NK-92 (cell line): Measurements from ENCODE around the gene CLDN10.
"Not testable (repeated sequence)": the region's sequence is repeated elsewhere in the genome, so short reads cannot be mapped to it uniquely, and the experiment has no call there.

ENCODE experiments used
- DNase-seq: peaks from one replicate; lab custom pipeline; 2025; ENCODE audit not compliant: unreplicated experiment; lab: John Stamatoyannopoulos, UW

Gene CLDN10

DNA sequence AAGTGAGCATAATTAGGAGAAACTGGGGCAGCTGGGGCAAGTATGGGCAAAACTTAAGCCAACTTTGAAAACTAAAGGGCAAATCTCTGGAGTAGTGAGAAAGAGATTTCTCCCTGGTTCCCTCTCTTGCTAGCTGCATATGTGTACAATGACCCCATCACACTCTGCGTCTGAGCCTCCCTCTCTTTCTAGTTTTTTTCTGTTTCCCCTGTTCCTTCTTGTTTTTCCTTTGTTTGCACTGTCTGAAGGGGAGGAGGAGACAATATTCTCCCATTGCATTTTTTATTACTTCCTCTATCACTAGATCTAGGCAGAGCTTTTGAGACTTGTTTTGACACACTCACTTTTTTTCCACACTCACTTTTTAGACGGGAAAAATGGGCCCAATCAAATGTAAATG is 11.2 kb upstream of the CLDN10 start:
- no peak for DNase-seq

DNA sequence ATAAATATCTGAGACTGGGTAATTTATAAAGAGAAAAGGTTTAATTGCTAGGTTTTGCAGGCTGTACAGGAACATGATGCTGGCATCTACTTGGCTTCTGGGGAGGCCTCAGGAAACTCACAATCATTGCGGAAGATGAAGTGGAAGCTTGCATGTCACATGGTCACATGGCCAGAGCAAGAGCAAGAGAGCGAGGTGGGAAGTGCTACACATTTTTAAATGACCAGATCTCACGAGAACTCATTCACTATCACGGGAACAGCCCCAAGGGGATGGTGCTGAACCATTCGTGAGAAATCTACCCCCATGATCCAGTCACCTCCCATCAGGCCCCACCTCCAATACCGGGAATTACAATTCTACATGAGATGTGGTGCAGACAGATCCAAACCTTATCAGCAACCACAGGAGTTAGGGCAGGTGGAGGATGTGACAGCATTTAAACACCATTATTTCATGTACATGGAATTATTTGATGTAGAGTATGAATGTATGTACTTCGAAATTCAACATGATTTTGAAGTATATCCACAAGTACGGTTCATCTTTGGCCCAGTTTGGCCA is 10.5 kb upstream of the CLDN10 start:
- DNase-seq, result no peak

DNA sequence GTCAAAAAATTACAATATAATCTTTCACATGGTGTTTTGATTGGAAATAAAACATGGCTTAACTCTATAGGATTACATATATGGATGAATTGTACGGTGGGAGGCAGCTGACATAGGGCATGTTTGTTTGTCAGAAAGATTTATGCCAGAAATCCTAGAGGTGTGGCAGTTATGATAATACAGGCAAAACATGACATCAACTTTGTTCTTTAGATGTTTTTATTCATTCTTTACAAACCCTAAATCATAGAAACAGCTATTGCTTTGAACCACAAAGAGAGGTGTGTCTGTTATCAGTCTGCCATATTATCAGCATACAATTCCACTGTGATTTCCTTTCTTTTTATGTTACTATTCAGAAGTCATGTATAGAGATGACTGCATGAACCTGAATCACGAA is 8.2 kb upstream of the CLDN10 start:
- no peak for DNase-seq

DNA sequence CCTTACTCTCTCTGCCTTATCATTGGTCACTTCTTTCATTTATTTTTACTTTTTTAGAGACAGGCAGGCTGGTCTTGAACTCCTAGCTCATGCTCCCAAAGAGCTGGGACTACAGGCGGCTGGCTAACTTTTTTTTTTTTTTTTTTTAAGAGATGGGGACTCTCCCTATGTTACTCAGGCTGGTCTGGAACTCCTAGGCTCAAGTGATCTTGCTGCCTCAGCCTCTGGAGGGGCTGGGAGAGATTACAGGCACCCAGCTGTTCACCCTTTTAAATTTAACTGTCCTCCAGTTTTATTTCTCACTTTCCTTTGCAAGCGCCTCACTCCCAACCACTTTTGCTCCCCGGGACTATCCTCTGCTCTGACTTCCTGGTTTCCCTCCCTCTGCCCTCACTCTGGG is 5.6 kb upstream of the CLDN10 start:
- DNase-seq, result no peak

DNA sequence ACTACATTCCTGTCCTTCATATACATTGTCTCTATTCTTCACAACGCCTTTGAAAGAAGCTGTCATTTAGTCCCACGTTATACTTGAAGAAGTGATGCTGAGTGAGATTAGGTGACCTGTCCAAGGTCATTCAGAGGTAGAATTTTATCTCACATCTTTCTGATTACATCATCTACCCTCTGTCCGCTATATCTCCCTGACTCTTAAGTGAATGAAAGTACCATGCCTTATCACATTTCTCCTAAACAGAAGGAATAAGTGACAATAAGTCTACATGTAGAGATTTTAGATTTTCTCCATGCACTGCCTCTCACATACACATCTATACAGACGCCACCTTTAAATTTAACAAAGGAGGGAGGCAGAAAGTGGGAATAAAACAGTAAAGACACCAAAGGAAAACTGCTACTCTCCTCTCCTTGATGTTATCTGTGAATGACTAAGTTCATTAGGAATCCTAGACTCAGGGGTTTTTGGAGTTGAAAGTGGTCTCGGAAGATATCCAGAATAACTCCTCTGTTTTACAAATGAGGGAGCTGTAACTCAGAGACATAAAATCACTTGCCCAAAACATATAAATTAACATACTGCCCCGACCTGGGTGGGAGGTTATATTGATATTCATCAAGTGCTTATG is 4.9 kb upstream of the CLDN10 start:
- DNase-seq, result no peak

DNA sequence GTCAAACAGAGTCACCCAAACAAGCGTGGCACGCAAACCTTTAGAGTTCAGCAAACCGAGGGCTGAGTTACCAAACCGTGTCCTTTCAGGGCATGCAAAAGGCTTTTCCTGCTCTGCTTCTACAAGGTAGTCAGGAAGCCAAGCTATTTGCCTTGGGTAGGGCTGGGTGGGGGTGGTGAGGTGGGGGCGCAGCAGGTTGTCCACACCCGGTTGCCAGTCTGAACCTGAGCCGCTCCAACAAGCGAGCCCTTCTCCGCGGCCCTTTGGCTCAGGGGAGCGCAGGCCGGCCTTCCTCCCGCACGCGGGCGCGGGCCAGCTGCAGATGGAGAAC is 347 bp upstream of the CLDN10 start:
- no peak for DNase-seq

DNA sequence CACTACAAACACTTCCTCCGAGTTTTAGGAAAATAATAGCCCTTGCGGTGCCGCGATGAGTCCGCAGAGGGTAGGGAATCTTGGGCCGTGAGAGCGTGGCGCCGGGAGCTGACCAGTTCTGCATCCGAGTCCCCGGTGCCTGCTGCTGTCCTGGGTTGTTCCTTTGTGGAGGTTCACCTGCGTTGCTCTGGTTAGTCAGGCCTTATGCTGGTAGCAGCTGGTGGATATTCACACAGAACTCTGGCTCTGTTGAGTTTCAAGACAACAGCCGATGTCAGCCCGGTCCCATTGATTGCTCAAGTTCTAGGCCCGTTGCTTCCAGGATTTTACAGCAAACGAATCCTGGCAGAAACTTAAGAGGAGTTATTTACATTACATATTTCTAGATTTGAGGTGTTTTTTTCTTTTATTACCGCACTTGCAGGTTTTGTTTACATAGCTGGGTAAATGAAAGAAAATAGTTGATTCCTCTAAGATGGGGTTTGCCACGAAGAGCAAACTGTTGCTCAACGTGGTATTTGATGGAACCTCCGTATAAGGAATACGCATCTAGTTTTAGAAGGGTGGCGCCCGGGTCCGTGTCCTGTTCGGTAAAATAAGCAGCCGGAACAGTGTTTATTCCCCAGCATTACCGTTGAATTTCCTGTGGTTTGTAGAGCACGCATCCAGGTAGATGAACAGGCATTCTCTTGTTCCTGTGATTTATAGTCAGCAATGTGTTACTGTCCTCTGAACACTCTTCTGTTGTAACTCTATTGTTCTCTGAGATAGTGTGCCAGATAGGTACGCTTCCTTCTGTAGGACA is 1.3 kb downstream of the CLDN10 start:
- DNase-seq, result no peak

DNA sequence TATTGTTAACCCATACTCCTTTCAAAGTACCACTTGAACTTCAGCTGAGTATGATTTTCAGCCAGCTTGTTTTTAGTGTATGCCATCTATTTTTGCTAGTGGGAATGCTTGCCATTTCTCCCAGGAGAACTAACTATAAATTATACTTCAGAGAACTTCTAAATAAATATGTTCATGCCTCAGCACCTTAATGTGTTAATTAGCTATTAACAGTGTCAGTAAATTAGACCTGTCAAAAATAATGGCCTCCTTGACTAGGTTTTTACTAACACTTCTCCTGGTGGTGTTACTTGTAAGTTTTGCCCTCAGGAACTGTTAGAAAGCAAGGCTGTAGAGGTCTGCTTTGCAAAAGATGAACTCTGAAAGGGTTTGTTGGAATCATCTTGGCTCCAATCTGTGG is 4.5 kb downstream of the CLDN10 start:
- DNase-seq, result no peak

DNA sequence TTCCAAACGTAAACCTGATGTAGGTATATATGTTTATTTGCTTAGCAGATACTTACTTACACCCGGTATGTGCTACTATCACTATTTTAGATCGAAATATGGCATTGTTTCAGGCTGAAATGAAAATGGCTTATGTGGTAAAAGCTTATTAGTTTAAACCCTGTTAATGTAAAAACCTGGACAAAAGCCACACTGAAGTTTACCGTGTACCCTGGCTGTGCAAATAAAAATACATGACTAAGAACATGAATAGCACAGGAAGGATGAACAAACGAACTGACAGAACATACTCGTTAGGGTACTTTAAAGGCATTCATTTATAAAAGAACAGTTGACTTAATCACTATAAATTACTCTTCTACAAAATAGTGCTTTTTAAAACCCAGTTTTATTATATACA is 6.6 kb downstream of the CLDN10 start:
- DNase-seq, result no peak

DNA sequence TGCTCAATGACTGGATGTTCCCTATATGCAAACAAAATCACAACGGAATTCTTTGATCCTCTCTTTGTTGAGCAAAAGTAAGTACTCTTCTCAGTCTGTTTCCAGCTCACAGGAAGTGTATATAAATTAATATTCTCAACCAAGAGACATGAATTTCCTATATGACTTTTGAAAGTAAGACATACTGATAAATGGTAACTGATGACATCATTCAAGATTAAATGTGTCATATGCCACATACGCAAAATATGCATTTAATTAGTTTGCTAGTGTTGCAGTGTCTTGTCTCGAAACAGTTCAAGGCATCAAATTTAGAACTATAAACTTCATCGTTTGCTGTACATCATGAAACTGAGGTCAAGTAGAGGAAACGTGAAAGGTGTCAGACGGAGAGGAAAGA is 7.9 kb downstream of the CLDN10 start:
- DNase-seq, result no peak

DNA sequence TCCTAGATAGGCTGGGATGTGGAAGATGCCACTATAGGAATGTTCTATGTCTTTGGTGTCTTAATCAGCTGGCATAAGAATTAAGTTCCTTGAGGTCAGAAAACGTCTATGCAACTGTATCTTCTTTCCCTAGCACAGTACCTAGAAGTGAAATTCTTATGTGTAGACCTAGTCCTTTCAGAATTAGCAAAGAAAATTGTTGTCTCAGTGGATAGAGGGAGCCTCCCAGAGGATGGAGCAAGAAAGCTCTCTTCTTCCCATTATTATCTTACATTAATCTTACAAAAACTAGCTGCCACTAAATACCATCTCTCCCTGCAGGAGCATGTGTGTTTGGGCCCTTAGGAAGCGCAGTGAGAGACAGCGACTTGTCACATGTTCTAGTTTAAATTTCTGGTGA is 11.6 kb downstream of the CLDN10 start:
- DNase-seq, result no peak

DNA sequence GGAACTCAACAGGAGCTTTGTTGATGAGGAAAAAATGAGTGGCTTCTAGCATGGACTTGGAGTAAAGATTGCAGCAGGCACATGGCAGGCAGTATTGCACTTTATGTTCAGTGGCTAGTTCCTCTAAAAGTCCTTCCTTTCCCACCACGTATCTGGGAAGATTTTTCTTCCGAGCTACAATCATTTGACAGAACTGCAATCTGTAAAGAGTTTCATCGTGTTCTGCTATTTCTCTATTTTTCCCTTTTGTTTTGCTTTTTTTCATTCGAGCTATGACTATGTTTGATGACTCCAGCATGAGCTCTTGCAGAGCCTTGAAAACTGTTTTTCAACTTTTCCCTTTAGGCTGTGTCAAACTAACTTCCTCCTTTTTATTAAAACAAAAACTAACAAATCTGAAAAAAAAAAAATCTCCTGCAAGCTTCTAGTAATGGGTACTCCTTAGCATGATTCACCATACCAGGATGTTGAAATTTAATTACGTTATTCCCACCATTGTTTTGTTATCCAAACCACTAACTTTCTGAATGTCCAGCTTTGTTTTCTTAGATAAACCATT is 12.3 kb downstream of the CLDN10 start:
- DNase-seq, result no peak

DNA sequence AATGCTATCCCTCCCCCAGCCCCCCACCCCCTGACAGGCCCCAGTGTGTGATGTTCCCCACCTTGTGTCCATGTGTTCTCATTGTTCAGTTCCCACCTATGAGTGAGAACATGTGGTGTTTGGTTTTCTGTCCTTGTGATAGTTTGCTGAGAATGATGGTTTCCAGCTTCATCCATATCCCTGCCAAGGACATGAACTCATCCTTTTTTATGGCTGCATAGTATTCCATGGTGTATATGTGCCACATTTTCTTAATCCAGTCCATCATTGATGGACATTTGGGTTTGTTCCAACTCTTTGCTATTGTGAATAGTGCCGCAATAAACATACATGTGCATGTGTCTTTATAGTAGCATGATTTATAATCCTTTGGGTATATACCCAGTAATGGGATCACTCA is 13.2 kb downstream of the CLDN10 start:
- not testable (repeated sequence) for DNase-seq

DNA sequence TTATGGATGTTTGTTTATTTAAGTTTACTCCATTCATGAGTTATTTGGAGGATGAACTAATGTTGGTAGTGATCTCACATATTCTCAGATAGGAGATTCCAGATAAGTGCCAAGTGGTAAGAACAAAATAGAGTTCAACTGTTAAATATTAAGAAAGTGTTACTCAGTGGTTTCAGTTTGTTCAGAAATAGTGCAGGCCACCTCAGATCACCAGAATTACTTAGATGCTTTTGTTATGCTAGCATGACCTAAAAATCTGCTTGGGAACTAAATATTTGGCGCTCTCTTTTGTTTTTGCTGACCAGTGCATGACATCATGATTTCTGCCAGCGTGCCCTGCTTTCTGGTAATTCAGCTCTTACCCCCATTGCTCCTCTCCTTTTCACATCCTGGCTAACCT is 15.6 kb downstream of the CLDN10 start:
- no peak for DNase-seq

DNA sequence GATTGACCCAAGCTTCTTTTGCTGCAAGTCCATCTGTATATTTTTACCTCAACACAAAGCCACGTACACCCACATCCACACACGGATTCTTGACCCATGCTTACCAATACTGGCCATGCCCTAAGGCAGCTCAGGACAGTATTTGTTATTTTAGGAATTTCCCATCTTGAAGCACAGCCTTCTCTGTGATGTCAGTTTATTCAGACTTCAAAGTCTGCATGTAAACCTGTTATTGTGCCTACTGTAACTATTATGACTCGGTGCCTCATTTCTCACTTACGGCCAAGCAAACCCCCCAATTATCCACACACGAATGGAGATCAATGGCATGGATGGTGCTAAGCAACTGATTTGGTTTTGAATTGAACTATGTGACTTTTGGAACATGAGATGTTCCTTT is 17.5 kb downstream of the CLDN10 start:
- DNase-seq, result no peak

DNA sequence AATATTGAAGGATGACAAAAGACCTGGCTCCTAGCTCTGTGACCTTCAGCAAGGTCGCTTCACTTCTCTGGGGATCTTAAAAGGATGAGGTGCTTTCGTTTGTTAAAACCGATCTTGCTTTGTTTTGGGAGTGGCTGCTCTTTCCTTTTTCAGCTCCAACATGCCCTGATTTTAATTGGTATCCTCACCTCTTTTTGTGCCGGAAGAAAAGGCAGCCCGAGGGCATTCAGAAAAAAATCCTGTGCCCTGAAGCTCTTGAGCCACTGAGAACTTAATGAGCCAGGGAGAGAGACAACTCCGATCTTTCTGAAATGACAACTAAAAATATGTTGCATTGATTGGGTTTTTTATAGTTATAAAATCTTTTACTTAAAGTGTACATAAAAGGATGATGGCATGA is 19.4 kb downstream of the CLDN10 start:
- DNase-seq, result no peak

DNA sequence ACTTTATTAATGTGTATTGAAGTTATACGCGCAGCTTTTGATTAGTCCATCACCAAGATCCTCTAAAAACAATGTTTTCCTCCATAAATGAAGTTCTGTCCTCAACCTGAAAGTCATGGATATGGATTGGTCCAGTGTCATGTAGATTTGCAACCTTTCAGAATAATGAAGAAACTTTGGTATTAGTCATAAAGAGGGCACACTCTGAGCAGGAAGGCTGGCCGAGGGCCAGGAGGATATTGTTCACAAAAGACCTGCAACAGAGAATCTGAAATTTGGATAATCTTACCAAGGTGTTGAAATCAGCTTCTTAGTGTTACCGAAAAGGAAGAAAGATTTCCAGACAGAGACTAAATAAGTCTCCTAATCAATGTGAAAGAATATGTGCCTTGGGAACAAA is 20.7 kb downstream of the CLDN10 start:
- no peak for DNase-seq

DNA sequence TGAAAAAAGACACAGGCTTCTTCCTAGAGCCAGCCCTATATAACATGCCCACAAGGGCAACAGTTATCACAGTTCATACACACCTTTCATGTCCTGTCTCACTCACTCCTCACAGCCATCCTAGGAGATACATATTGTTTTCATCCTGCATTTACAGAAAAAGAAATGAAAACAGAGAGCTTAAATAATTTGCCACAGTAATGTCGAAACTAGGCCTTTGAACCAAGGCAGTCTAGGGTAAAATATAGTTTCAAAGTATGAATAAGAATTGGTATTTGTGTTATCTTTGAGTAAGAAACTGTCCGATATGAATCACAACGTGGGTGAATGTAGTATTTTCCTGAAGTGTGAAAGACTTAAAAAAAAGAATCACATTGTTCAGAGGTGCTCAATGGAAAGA is 26.8 kb downstream of the CLDN10 start:
- DNase-seq, result no peak

DNA sequence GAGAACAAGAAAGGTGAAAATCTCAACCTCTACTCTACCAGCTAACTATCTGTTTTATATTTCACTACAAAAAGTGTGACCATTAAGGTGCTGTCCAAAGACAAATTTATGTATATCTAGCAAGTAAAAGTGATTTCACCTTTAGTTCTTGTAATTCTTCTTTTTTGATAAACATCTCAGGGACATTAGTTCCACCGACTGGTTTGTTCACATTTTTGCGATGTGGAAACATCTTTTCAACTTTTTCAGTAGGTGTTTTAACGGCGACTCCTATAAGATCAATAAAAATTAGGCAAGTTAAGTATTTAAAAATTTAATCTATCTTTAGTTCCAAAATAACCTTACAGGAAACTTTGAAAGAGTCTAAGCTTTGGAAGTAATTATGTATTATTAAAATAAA is 33.3 kb downstream of the CLDN10 start:
- DNase-seq, result no peak

DNA sequence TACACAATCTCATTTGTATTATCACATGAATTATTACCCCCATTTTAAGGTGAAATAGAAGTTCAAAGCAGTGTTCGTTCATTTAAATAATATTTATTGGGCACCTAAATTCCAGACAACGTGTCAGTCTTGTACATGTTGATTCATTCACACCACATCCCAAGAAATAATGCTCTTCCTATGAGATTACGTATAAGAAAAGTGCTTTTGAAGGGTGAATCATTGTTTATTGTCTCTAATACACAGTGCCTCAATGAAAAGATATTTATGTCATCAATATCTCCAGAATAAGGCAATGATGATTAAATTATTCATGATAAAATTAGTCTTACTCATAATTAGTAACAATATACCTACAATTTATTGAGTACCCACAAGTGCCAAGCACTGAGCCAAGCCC is 35.6 kb downstream of the CLDN10 start:
- no peak for DNase-seq

DNA sequence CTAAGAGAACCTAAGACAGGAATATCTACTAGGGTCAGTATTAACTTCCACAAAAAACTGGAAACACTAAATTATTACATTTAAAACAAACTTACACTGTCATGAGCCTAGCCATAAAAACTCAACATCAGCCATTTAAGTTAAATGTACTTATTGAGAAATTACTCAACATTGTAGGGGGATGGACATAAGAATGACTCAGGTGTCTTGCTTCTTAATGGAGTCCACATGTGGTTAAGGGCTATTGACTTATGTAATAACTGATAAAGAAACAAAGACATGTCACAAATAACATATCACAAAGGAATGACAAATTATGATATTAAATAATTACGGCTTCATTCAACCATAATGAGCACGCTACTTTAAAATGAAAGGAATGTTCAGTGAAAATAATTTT is 36.2 kb downstream of the CLDN10 start:
- no peak for DNase-seq

DNA sequence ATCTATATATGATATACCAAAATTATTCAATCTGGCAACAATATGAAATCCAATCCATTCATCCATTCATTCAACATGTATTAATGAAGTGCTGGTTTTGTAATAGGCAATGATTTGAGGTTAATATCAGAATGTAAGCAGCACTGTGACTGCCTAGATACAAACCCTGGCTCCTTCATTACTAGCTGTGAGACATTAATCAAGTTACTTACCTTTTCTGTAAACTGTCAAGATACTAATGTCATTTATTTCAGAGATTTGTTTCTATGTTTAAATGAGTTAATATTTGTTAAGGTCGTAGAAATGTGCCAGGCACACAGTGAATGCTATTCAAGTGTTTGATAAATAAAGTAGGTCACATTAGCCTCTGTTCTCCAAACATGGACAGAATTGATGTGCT is 40.9 kb downstream of the CLDN10 start:
- DNase-seq, result no peak
